Panc1 (cell line): ENCODE measurements around the gene RANBP3. TPM values are rescaled to one million over a fixed set of nuclear protein-coding genes. Genes with fewer than 3 reads are reported as not detected.

ENCODE experiments used
- ATAC-seq: fragments of 200-7000 bp; cut with Tn5 transposase; 2 replicates; pipeline ENCODE4 v1.9.1; 2020; ENCODE audit warnings: mild to moderate bottlenecking, moderate library complexity
- BruUV-seq: library from RNA; stranded (reverse); fragments of 400-500 nt; replicated peaks from 2 replicates; lab custom pipeline; 2021; lab: Mats Ljungman, UMichigan
- CTCF ChIA-PET: fragments of 300-600 bp; sonication (Branson Sonifier 250); formaldehyde crosslinking; loops from one replicate; lab custom pipeline; 2022; ENCODE audit warnings: antibody characterized with exemption; lab: Charles Lee
- POLR2A ChIA-PET: fragments of 300-600 bp; sonication (Branson Sonifier 250); formaldehyde crosslinking; loops from one replicate; lab custom pipeline; 2022; ENCODE audit warnings: antibody characterized with exemption; lab: Charles Lee
- DNase-seq: peaks from one replicate; pipeline ENCODE4 v3.0.0-alpha.2; 2010; ENCODE audit warnings: low read depth, low spot score
- H3K27ac ChIP-seq: 2 replicates; pipeline ENCODE4 v1.5.1; 2011; ENCODE audit warnings: mild to moderate bottlenecking, low read length, inconsistent platforms
- H3K27me3 ChIP-seq: fragments of 200-500 bp; sonication (Bioruptor generic); 2 replicates; pipeline ENCODE4 v1.6.0; 2014; ENCODE audit warnings: low read length, inconsistent platforms; ENCODE audit not compliant: control insufficient read depth, insufficient read depth
- H3K36me3 ChIP-seq: fragments of 200-500 bp; sonication (Bioruptor generic); 2 replicates; pipeline ENCODE4 v1.5.1; 2014; ENCODE audit warnings: inconsistent platforms, mild to moderate bottlenecking, low read length, moderate library complexity; ENCODE audit not compliant: control insufficient read depth, insufficient read depth
- H3K4me1 ChIP-seq: 2 replicates; pipeline ENCODE4 v1.5.1; 2011; ENCODE audit warnings: inconsistent platforms, mild to moderate bottlenecking, low read length, moderate library complexity; ENCODE audit not compliant: control insufficient read depth, insufficient read depth
- H3K4me3 ChIP-seq, 2 experiments: 2 replicates each; pipeline ENCODE4 v1.5.1; 2011 to 2012; ENCODE audit warnings: low read depth in 2 of 2, low read length in 2 of 2, mild to moderate bottlenecking in 2 of 2, inconsistent platforms in 1 of 2, moderate library complexity in 1 of 2
- H3K9me3 ChIP-seq: fragments of 200-500 bp; sonication (Bioruptor generic); 2 replicates; pipeline ENCODE4 v1.5.1; 2014; ENCODE audit warnings: low read depth, mild to moderate bottlenecking, inconsistent platforms, low read length, moderate library complexity; ENCODE audit not compliant: control insufficient read depth, insufficient read depth
- CTCF ChIP-seq: fragments of 450-650 bp; IDR thresholded peaks from 2 replicates; pipeline ENCODE4 v1.5.1; 2017; ENCODE audit warnings: mild to moderate bottlenecking
- POLR2AphosphoS5 ChIP-seq: IDR thresholded peaks from 2 replicates; pipeline ENCODE4 v1.6.1; 2012; ENCODE audit warnings: mild to moderate bottlenecking, low read depth, low read length, moderate library complexity
- REST ChIP-seq, 2 experiments: IDR thresholded peaks; 2 replicates each; pipeline ENCODE4 v1.6.1; 2011 to 2012; ENCODE audit warnings: low read depth in 2 of 2, control low read depth in 1 of 2, low read length in 1 of 2, mild to moderate bottlenecking in 1 of 2, moderate library complexity in 1 of 2; ENCODE audit not compliant: insufficient read depth in 1 of 2
- SIN3A ChIP-seq: IDR thresholded peaks from 2 replicates; pipeline ENCODE4 v1.6.1; 2012; ENCODE audit warnings: low read depth, mild to moderate bottlenecking, low read length, moderate library complexity, borderline replicate concordance; ENCODE audit not compliant: insufficient read depth
- TCF7L2 ChIP-seq: IDR thresholded peaks from 2 replicates; pipeline ENCODE4 v1.6.1; 2011; ENCODE audit warnings: mild to moderate bottlenecking, low read depth, low read length, inconsistent platforms
- in situ Hi-C: cut with HindIII; loops from 2 replicates; pipeline ENCODE4 v1.10.0; 2016; ENCODE audit warnings: low sequenced_read_pairs, low pct_unique_long_range_greater_than_20kb
- intact Hi-C: fragments of 100-400 bp; cut with micrococcal nuclease; formaldehyde crosslinking; loops from one replicate; pipeline ENCODE4 v1.10.0; 2022; ENCODE audit not compliant: unreplicated experiment
- total RNA-seq: library from RNA; stranded (reverse); gene quantifications from one replicate; pipeline ENCODE4 v1.2.1, GENCODE V29; 2021; ENCODE audit not compliant: unreplicated experiment

RANBP3 gene
- total RNA-seq, 1 experiment from 2014 or later: 54.6 TPM

GRCh38 chr19:5903056-5903623 is 74.8 kb downstream of the RANBP3 start:
- ChIA-PET CTCF (interaction anchor here (1.2 kb wide), 1 partner anchor 99 kb away, joined by 6 read pairs; no protein-coding TSS in a partner anchor), POLR2A (no interaction called here)
- ATAC-seq: no peak
- peak overlapping the region; percentile 91 for H3K27ac ChIP-seq
- no peaks in the 10 kb centered on the region for H3K27me3 ChIP-seq
- H3K9me3 ChIP-seq: no peaks in the 10 kb centered on the region
- intact Hi-C loops: no loop called here
- no peaks in the 10 kb centered on the region; the same call in 1 of the 2 replicates for H3K36me3 ChIP-seq
- in situ Hi-C loops: no loop called here
- no peak for DNase-seq
- no peaks in the 10 kb centered on the region for H3K4me1 ChIP-seq
- no peak for TF ChIP-seq REST (IDR thresholded peaks at IDR 0.05; ENCODE audit: insufficient read depth in 1 of 2, low read depth in 2 of 2, low read length in 1 of 2)
- H3K4me3 ChIP-seq: peak overlapping the region; percentile 74 to 99
- TSS peak; percentile 89 for BruUV-seq

- Histone ChIP-seq H3K27me3 (no peaks in the 10 kb centered on the region), H3K4me1 (no peaks in the 10 kb centered on the region), H3K9me3 (no peaks in the 10 kb centered on the region), H3K36me3 (no peaks in the 10 kb centered on the region; the same call in 1 of the 2 replicates), H3K27ac (no peak overlapping the region), H3K4me3 (no peak overlapping the region)
- intact Hi-C loops (no loop called here), in situ Hi-C loops (no loop called here)
- ChIA-PET CTCF (no interaction called here), POLR2A (no interaction called here)
- no TSS peak for BruUV-seq
- TF ChIP-seq REST (IDR thresholded peaks at IDR 0.05; ENCODE audit: insufficient read depth in 1 of 2, low read depth in 2 of 2, low read length in 1 of 2) (no peak), TCF7L2 (no peak), POLR2AphosphoS5 (no peak), SIN3A (no peak), CTCF (no peak)
- ATAC-seq (no peak), DNase-seq (no peak)
These were observed 77.0 kb downstream of the RANBP3 start for GRCh38 chr19:5900976-5901375.
